ENCODE results near the gene GRID2. TPM values are rescaled to one million over a fixed set of nuclear protein-coding genes. Genes with fewer than 3 reads are reported as not detected.

GRID2 gene
- total RNA-seq, 1 donor from 2014 or later = not detected

- no peaks in the 10 kb centered on the region for H3K4me1 Mint-ChIP-seq (ENCODE audit: unreplicated experiment)
- DNase-seq (ENCODE audit: extremely low spot score, unreplicated experiment) = no peak
- no peaks in the 10 kb centered on the region for H3K9me3 Mint-ChIP-seq (ENCODE audit: unreplicated experiment)
- TF ChIP-seq, protein P1, sequence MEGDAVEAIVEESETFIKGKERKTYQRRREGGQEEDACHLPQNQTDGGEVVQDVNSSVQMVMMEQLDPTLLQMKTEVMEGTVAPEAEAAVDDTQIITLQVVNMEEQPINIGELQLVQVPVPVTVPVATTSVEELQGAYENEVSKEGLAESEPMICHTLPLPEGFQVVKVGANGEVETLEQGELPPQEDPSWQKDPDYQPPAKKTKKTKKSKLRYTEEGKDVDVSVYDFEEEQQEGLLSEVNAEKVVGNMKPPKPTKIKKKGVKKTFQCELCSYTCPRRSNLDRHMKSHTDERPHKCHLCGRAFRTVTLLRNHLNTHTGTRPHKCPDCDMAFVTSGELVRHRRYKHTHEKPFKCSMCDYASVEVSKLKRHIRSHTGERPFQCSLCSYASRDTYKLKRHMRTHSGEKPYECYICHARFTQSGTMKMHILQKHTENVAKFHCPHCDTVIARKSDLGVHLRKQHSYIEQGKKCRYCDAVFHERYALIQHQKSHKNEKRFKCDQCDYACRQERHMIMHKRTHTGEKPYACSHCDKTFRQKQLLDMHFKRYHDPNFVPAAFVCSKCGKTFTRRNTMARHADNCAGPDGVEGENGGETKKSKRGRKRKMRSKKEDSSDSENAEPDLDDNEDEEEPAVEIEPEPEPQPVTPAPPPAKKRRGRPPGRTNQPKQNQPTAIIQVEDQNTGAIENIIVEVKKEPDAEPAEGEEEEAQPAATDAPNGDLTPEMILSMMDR (IDR thresholded peaks at IDR 0.05) = no peak
- no peaks in the 10 kb centered on the region for H3K36me3 Mint-ChIP-seq (ENCODE audit: unreplicated experiment)
- H3K27me3 Mint-ChIP-seq (ENCODE audit: unreplicated experiment) = peaks cover 8% of the 10 kb centered on the region
- H3K4me3 Mint-ChIP-seq (ENCODE audit: unreplicated experiment) = no peak overlapping the region
- no peak overlapping the region for H3K27ac Mint-ChIP-seq (ENCODE audit: unreplicated experiment)
These were observed 789.0 kb downstream of the GRID2 start for GRCh38 chr4:93092765-93093164.

GRCh38 chr4:93103042-93103441 is 799.3 kb downstream of the GRID2 start:
- TF ChIP-seq, protein P1 (IDR thresholded peaks at IDR 0.05) = no peak

GRCh38 chr4:93116624-93117023 is 812.9 kb downstream of the GRID2 start:
- TF ChIP-seq, protein P1 (IDR thresholded peaks at IDR 0.05) = no peak
- H3K9me3 Mint-ChIP-seq (ENCODE audit: unreplicated experiment) = no peaks in the 10 kb centered on the region
- H3K27ac Mint-ChIP-seq (ENCODE audit: unreplicated experiment) = no peak overlapping the region
- peaks cover 12% of the 10 kb centered on the region for H3K27me3 Mint-ChIP-seq (ENCODE audit: unreplicated experiment)
- no peaks in the 10 kb centered on the region for H3K4me1 Mint-ChIP-seq (ENCODE audit: unreplicated experiment)
- no peak overlapping the region for H3K4me3 Mint-ChIP-seq (ENCODE audit: unreplicated experiment)
- DNase-seq (ENCODE audit: extremely low spot score, unreplicated experiment) = no peak
- H3K36me3 Mint-ChIP-seq (ENCODE audit: unreplicated experiment) = no peaks in the 10 kb centered on the region

More at GRCh38 chr4:93103042-93103441, 799.3 kb downstream of the GRID2 start:
- Mint-ChIP-seq H3K27me3 (ENCODE audit: unreplicated experiment) (peaks cover 7% of the 10 kb centered on the region), H3K27ac (ENCODE audit: unreplicated experiment) (no peak overlapping the region), H3K4me1 (ENCODE audit: unreplicated experiment) (no peaks in the 10 kb centered on the region), H3K36me3 (ENCODE audit: unreplicated experiment) (no peaks in the 10 kb centered on the region), H3K9me3 (ENCODE audit: unreplicated experiment) (peaks cover 5% of the 10 kb centered on the region), H3K4me3 (ENCODE audit: unreplicated experiment) (no peak overlapping the region)
- DNase-seq (ENCODE audit: extremely low spot score, unreplicated experiment) = no peak

GRCh38 chr4:93127489-93127888 is 823.7 kb downstream of the GRID2 start:
- Mint-ChIP-seq H3K4me3 (ENCODE audit: unreplicated experiment) (no peak overlapping the region), H3K36me3 (ENCODE audit: unreplicated experiment) (no peaks in the 10 kb centered on the region), H3K4me1 (ENCODE audit: unreplicated experiment) (no peaks in the 10 kb centered on the region), H3K27ac (ENCODE audit: unreplicated experiment) (no peak overlapping the region), H3K9me3 (ENCODE audit: unreplicated experiment) (no peaks in the 10 kb centered on the region), H3K27me3 (ENCODE audit: unreplicated experiment) (no peaks in the 10 kb centered on the region)
- TF ChIP-seq, protein P1 (IDR thresholded peaks at IDR 0.05) = no peak
- no peak for DNase-seq (ENCODE audit: extremely low spot score, unreplicated experiment)

GRCh38 chr4:93132631-93133030 is 828.9 kb downstream of the GRID2 start:
- H3K27me3 Mint-ChIP-seq (ENCODE audit: unreplicated experiment) = no peaks in the 10 kb centered on the region
- no peak overlapping the region for H3K4me3 Mint-ChIP-seq (ENCODE audit: unreplicated experiment)
- H3K27ac Mint-ChIP-seq (ENCODE audit: unreplicated experiment) = no peak overlapping the region
- TF ChIP-seq, protein P1 (IDR thresholded peaks at IDR 0.05) = no peak
- H3K36me3 Mint-ChIP-seq (ENCODE audit: unreplicated experiment) = no peaks in the 10 kb centered on the region
- no peaks in the 10 kb centered on the region for H3K9me3 Mint-ChIP-seq (ENCODE audit: unreplicated experiment)
- DNase-seq (ENCODE audit: extremely low spot score, unreplicated experiment) = no peak
- H3K4me1 Mint-ChIP-seq (ENCODE audit: unreplicated experiment) = no peaks in the 10 kb centered on the region
